Panc1 (cell line): ENCODE results near the gene ELAPOR1. TPM values are rescaled to one million over a fixed set of nuclear protein-coding genes. Genes with fewer than 3 reads are reported as not detected.

Experiments
- ATAC-seq: fragments of 200-7000 bp; cut with Tn5 transposase; 2 replicates; pipeline ENCODE4 v1.9.1; 2020; ENCODE audit warnings: mild to moderate bottlenecking, moderate library complexity
- BruUV-seq: library from RNA; stranded (reverse); fragments of 400-500 nt; replicated peaks from 2 replicates; lab custom pipeline; 2021; lab: Mats Ljungman, UMichigan
- CTCF ChIA-PET: fragments of 300-600 bp; sonication (Branson Sonifier 250); formaldehyde crosslinking; loops from one replicate; lab custom pipeline; 2022; ENCODE audit warnings: antibody characterized with exemption; lab: Charles Lee
- POLR2A ChIA-PET: fragments of 300-600 bp; sonication (Branson Sonifier 250); formaldehyde crosslinking; loops from one replicate; lab custom pipeline; 2022; ENCODE audit warnings: antibody characterized with exemption; lab: Charles Lee
- DNase-seq: peaks from one replicate; pipeline ENCODE4 v3.0.0-alpha.2; 2010; ENCODE audit warnings: low read depth, low spot score
- H3K27ac ChIP-seq: 2 replicates; pipeline ENCODE4 v1.5.1; 2011; ENCODE audit warnings: mild to moderate bottlenecking, low read length, inconsistent platforms
- H3K27me3 ChIP-seq: fragments of 200-500 bp; sonication (Bioruptor generic); 2 replicates; pipeline ENCODE4 v1.6.0; 2014; ENCODE audit warnings: low read length, inconsistent platforms; ENCODE audit not compliant: control insufficient read depth, insufficient read depth
- H3K36me3 ChIP-seq: fragments of 200-500 bp; sonication (Bioruptor generic); 2 replicates; pipeline ENCODE4 v1.5.1; 2014; ENCODE audit warnings: inconsistent platforms, mild to moderate bottlenecking, low read length, moderate library complexity; ENCODE audit not compliant: control insufficient read depth, insufficient read depth
- H3K4me1 ChIP-seq: 2 replicates; pipeline ENCODE4 v1.5.1; 2011; ENCODE audit warnings: inconsistent platforms, mild to moderate bottlenecking, low read length, moderate library complexity; ENCODE audit not compliant: control insufficient read depth, insufficient read depth
- H3K4me3 ChIP-seq, 2 experiments: 2 replicates each; pipeline ENCODE4 v1.5.1; 2011 to 2012; ENCODE audit warnings: low read depth in 2 of 2, low read length in 2 of 2, mild to moderate bottlenecking in 2 of 2, inconsistent platforms in 1 of 2, moderate library complexity in 1 of 2
- H3K9me3 ChIP-seq: fragments of 200-500 bp; sonication (Bioruptor generic); 2 replicates; pipeline ENCODE4 v1.5.1; 2014; ENCODE audit warnings: low read depth, mild to moderate bottlenecking, inconsistent platforms, low read length, moderate library complexity; ENCODE audit not compliant: control insufficient read depth, insufficient read depth
- POLR2AphosphoS5 ChIP-seq: IDR thresholded peaks from 2 replicates; pipeline ENCODE4 v1.6.1; 2012; ENCODE audit warnings: mild to moderate bottlenecking, low read depth, low read length, moderate library complexity
- SIN3A ChIP-seq: IDR thresholded peaks from 2 replicates; pipeline ENCODE4 v1.6.1; 2012; ENCODE audit warnings: low read depth, mild to moderate bottlenecking, low read length, moderate library complexity, borderline replicate concordance; ENCODE audit not compliant: insufficient read depth
- TCF7L2 ChIP-seq: IDR thresholded peaks from 2 replicates; pipeline ENCODE4 v1.6.1; 2011; ENCODE audit warnings: mild to moderate bottlenecking, low read depth, low read length, inconsistent platforms
- in situ Hi-C: cut with HindIII; loops from 2 replicates; pipeline ENCODE4 v1.10.0; 2016; ENCODE audit warnings: low sequenced_read_pairs, low pct_unique_long_range_greater_than_20kb
- intact Hi-C: fragments of 100-400 bp; cut with micrococcal nuclease; formaldehyde crosslinking; loops from one replicate; pipeline ENCODE4 v1.10.0; 2022; ENCODE audit not compliant: unreplicated experiment
- total RNA-seq: library from RNA; stranded (reverse); gene quantifications from one replicate; pipeline ENCODE4 v1.2.1, GENCODE V29; 2021; ENCODE audit not compliant: unreplicated experiment
- TF ChIP-seq, protein P1 (sequence below): fragments of 450-650 bp; IDR thresholded peaks from 2 replicates; pipeline ENCODE4 v1.5.1; 2017; ENCODE audit warnings: mild to moderate bottlenecking
- TF ChIP-seq, protein P2 (sequence below), 2 experiments: IDR thresholded peaks; 2 replicates each; pipeline ENCODE4 v1.6.1; 2011 to 2012; ENCODE audit warnings: low read depth in 2 of 2, control low read depth in 1 of 2, low read length in 1 of 2, mild to moderate bottlenecking in 1 of 2, moderate library complexity in 1 of 2; ENCODE audit not compliant: insufficient read depth in 1 of 2

ELAPOR1 gene
- total RNA-seq, 1 experiment from 2014 or later, result 0.28 TPM

DNA sequence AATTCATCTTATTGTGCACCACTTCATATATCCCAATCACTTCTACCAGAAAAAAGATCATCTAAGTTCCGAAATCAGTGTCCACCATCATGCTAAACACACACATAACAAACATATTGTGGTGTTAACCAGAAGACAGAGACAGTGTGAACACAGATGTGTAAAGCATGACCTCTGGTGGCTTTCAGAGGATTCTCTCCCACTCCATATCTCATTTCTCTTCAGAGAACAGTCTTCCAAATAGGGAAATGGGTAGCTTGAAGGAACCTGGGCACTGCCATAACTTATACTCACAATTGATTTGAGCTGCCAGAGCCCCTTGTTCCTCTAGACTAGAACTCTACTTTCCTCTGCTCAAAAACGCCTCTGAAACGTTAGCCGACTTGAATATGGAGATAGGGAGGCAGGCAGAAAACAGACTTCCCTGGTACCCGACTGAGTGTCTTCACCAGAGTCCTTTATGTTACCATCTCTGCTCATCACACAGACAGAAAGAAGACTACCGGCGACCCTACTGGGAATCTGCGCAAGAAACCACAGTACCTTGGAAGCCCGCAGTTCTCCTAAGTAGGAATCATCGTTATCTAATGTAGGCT lies 1.8 kb upstream of the ELAPOR1 start:
- no peak for TF ChIP-seq TCF7L2
- TF ChIP-seq, protein P1, sequence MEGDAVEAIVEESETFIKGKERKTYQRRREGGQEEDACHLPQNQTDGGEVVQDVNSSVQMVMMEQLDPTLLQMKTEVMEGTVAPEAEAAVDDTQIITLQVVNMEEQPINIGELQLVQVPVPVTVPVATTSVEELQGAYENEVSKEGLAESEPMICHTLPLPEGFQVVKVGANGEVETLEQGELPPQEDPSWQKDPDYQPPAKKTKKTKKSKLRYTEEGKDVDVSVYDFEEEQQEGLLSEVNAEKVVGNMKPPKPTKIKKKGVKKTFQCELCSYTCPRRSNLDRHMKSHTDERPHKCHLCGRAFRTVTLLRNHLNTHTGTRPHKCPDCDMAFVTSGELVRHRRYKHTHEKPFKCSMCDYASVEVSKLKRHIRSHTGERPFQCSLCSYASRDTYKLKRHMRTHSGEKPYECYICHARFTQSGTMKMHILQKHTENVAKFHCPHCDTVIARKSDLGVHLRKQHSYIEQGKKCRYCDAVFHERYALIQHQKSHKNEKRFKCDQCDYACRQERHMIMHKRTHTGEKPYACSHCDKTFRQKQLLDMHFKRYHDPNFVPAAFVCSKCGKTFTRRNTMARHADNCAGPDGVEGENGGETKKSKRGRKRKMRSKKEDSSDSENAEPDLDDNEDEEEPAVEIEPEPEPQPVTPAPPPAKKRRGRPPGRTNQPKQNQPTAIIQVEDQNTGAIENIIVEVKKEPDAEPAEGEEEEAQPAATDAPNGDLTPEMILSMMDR, result no peak
- TF ChIP-seq, protein P2, sequence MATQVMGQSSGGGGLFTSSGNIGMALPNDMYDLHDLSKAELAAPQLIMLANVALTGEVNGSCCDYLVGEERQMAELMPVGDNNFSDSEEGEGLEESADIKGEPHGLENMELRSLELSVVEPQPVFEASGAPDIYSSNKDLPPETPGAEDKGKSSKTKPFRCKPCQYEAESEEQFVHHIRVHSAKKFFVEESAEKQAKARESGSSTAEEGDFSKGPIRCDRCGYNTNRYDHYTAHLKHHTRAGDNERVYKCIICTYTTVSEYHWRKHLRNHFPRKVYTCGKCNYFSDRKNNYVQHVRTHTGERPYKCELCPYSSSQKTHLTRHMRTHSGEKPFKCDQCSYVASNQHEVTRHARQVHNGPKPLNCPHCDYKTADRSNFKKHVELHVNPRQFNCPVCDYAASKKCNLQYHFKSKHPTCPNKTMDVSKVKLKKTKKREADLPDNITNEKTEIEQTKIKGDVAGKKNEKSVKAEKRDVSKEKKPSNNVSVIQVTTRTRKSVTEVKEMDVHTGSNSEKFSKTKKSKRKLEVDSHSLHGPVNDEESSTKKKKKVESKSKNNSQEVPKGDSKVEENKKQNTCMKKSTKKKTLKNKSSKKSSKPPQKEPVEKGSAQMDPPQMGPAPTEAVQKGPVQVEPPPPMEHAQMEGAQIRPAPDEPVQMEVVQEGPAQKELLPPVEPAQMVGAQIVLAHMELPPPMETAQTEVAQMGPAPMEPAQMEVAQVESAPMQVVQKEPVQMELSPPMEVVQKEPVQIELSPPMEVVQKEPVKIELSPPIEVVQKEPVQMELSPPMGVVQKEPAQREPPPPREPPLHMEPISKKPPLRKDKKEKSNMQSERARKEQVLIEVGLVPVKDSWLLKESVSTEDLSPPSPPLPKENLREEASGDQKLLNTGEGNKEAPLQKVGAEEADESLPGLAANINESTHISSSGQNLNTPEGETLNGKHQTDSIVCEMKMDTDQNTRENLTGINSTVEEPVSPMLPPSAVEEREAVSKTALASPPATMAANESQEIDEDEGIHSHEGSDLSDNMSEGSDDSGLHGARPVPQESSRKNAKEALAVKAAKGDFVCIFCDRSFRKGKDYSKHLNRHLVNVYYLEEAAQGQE (IDR thresholded peaks at IDR 0.05; ENCODE audit: insufficient read depth in 1 of 2, low read depth in 2 of 2, low read length in 1 of 2), result no peak
- TF ChIP-seq SIN3A, result no peak
- TF ChIP-seq POLR2AphosphoS5, result no peak
- Histone ChIP-seq H3K4me1 (no peaks in the 10 kb centered on the region), H3K27ac (no peak overlapping the region), H3K9me3 (no peaks in the 10 kb centered on the region), H3K36me3 (no peaks in the 10 kb centered on the region), H3K27me3 (no peaks in the 10 kb centered on the region), H3K4me3 (peak overlapping the region; percentile 3 to 30; a peak in 3 of 4 replicates)
- no peak for DNase-seq
- CTCF ChIA-PET, result interaction anchor here (0.5 to 1.2 kb wide), 4 partner anchors 10 to 122 kb away, joined by 3 to 4 read pairs (median 4); partner anchors contain the start of gene SARS1
- in situ Hi-C loops, result no loop called here
- no TSS peak for BruUV-seq
- peak; percentile 74 for ATAC-seq
- intact Hi-C loops, result loop anchor here (1.0 kb wide), 1 partner anchor 23 kb away; no protein-coding TSS in a partner anchor
- POLR2A ChIA-PET, result no interaction called here

- intact Hi-C loops, result loop anchor here (1.0 kb wide), 1 partner anchor 23 kb away; no protein-coding TSS in a partner anchor
- peak overlapping the region; percentile 3 to 30; a peak in 3 of 4 replicates for H3K4me3 ChIP-seq
- DNase-seq (no peak), ATAC-seq (peak; percentile 94)
- in situ Hi-C loops, result no loop called here
- TF ChIP-seq SIN3A, result no peak
- TF ChIP-seq, protein P1, result peak; percentile 91
- no peak overlapping the region for H3K27ac ChIP-seq
- ChIA-PET CTCF (interaction anchor here (0.6 to 1.2 kb wide), 4 partner anchors 9 to 145 kb away, joined by 3 to 4 read pairs (median 3); partner anchors contain the start of gene SARS1), POLR2A (interaction anchor here (0.6 kb wide), 1 partner anchor 19 kb away, joined by 3 read pairs; no protein-coding TSS in a partner anchor)
- no peaks in the 10 kb centered on the region for H3K4me1 ChIP-seq
- no TSS peak for BruUV-seq
- H3K27me3 ChIP-seq, result no peaks in the 10 kb centered on the region
- H3K36me3 ChIP-seq, result no peaks in the 10 kb centered on the region
- no peaks in the 10 kb centered on the region for H3K9me3 ChIP-seq
Observed at GRCh38 chr1:109112652-109113285, 1.1 kb upstream of the ELAPOR1 start.
